Stimulated activated CD8-positive, alpha-beta memory T cell treated with anti-CD3 and anti-CD28 coated beads, Interleukin-4, amount 100 ng/mL, for 48 hours (primary cell): ENCODE measurements around the gene SEC22B.
"Not testable (repeated sequence)": the region's sequence is repeated elsewhere in the genome, so short reads cannot be mapped to it uniquely, and the experiment has no call there.

Experiments
- DNase-seq: peaks from one replicate; pipeline ENCODE4 v3.0.0-alpha.2; 2020

SEC22B gene

GRCh38 chr1:120112212-120112611 lies 64.1 kb downstream of the SEC22B start:
- not testable (repeated sequence) for DNase-seq

GRCh38 chr1:120111771-120112170 lies 64.5 kb downstream of the SEC22B start:
- not testable (repeated sequence) for DNase-seq

GRCh38 chr1:120111008-120111407 lies 65.3 kb downstream of the SEC22B start:
- DNase-seq = not testable (repeated sequence)

GRCh38 chr1:120109656-120110055 lies 66.7 kb downstream of the SEC22B start:
- DNase-seq = not testable (repeated sequence)

GRCh38 chr1:120109180-120109579 lies 67.1 kb downstream of the SEC22B start:
- not testable (repeated sequence) for DNase-seq

GRCh38 chr1:120105288-120105687 lies 71.0 kb downstream of the SEC22B start:
- DNase-seq = not testable (repeated sequence)

GRCh38 chr1:120103768-120104167 lies 72.6 kb downstream of the SEC22B start:
- not testable (repeated sequence) for DNase-seq

GRCh38 chr1:120101593-120101992 lies 74.7 kb downstream of the SEC22B start:
- not testable (repeated sequence) for DNase-seq
